ENCODE measurements around the gene C11orf97. TPM values are rescaled to one million over a fixed set of nuclear protein-coding genes. Genes with fewer than 3 reads are reported as not detected.

C11orf97 gene
- total and polyA plus RNA-seq, 9 of the 15 experiments (the other 6 are each of a cell fraction or from before 2014, with no cell fraction given), result not detected

GRCh38 chr11:94574193-94574961 is 62.1 kb downstream of the C11orf97 start (continued):
- TF ChIP-seq CEBPB (tag; IDR thresholded peaks at IDR 0.05) (peak; percentile 65; the same call in 1 of the 2 replicates), KLF1 (tag; IDR thresholded peaks at IDR 0.05) (no peak), TFAP4 (CRISPR knock-in tag; IDR thresholded peaks at IDR 0.05; ENCODE audit: borderline replicate concordance) (peak; percentile 47; the same call in 1 of the 2 replicates), ILK (tag; IDR thresholded peaks at IDR 0.05; ENCODE audit: borderline replicate concordance, low read depth) (no peak)
- TF ChIP-seq, protein P1, sequence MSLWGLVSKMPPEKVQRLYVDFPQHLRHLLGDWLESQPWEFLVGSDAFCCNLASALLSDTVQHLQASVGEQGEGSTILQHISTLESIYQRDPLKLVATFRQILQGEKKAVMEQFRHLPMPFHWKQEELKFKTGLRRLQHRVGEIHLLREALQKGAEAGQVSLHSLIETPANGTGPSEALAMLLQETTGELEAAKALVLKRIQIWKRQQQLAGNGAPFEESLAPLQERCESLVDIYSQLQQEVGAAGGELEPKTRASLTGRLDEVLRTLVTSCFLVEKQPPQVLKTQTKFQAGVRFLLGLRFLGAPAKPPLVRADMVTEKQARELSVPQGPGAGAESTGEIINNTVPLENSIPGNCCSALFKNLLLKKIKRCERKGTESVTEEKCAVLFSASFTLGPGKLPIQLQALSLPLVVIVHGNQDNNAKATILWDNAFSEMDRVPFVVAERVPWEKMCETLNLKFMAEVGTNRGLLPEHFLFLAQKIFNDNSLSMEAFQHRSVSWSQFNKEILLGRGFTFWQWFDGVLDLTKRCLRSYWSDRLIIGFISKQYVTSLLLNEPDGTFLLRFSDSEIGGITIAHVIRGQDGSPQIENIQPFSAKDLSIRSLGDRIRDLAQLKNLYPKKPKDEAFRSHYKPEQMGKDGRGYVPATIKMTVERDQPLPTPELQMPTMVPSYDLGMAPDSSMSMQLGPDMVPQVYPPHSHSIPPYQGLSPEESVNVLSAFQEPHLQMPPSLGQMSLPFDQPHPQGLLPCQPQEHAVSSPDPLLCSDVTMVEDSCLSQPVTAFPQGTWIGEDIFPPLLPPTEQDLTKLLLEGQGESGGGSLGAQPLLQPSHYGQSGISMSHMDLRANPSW (CRISPR knock-in tag; IDR thresholded peaks at IDR 0.05), result no peak

DNA sequence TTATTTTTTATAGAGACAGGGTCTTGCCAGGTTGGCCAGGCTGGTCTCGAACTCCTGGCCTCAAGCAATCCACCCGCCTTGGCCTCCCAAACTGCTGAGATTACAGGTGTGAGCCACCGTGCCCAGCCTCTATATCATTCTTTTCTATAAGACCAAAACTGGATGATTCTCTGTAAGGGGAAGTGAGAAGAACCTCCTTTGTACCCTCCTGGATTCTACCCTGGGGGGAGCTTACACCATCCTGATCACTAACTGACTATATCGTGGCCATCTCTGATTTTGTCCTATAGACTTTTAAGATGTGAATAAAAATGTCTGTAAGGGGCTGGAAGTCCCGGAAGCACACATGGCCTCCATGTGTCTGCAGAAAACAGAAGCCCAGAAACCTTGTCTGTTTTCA is 64.0 kb downstream of the C11orf97 start:
- intact Hi-C loops (cut with micrococcal nuclease) (no loop called here), in situ Hi-C loops (cut with MboI) (no loop called here)
- Histone ChIP-seq H3K4me2 (ENCODE audit: insufficient read depth, low read length) (no peak overlapping the region), H3K9me1 (ENCODE audit: control insufficient read depth, insufficient read depth, low read length) (no peaks in the 10 kb centered on the region), H3K9me3 (replicated peaks; ENCODE audit: control insufficient read depth, insufficient read depth, low read depth, low read length) (no peaks in the 10 kb centered on the region), H3K27ac (ENCODE audit: extremely low read depth, low read depth, low read length) (no peak overlapping the region), H3K4me3 (no peak overlapping the region), H3K27me3 (ENCODE audit: control insufficient read depth in 2 of 2, insufficient read depth in 2 of 2, low read length in 2 of 2) (no peaks in the 10 kb centered on the region; a peak in 2 of 5 replicates), H3K4me1 (replicated peaks in 1 of 2; ENCODE audit: control insufficient read depth in 2 of 2, insufficient read depth in 2 of 2, low read length in 2 of 2) (peaks cover 0 to 4% of the 10 kb centered on the region in 2 experiments; a peak in 3 of 5 replicates), H3K9ac (ENCODE audit: insufficient read depth in 1 of 2, low read depth in 2 of 2, low read length in 2 of 2) (no peak overlapping the region), H2AFZ (ENCODE audit: low read depth, low read length) (no peak overlapping the region), H4K20me1 (replicated peaks; ENCODE audit: control insufficient read depth, insufficient read depth, low read length) (no peaks in the 10 kb centered on the region), H3K79me2 (ENCODE audit: control insufficient read depth, insufficient read depth, low read length) (peaks cover 4% of the 10 kb centered on the region; the same call in 1 of the 3 replicates), H3K36me3 (ENCODE audit: control insufficient read depth, insufficient read depth, low read length) (0 out of 3 replicates have a peak, but pooled peaks cover 3% of the 10 kb centered on the region)
- BruUV-seq (replicated peaks), result no TSS peak
- 19% methylated on average over 5 of the region's 5 CpGs for WGBS (ENCODE audit: insufficient coverage, low coverage, missing lambda C conversion rate)
- CTCF ChIA-PET (ENCODE audit: low intra/inter-chr PET ratio), result no interaction called here
- POLR2A ChIA-PET, result interaction anchor here (0.6 kb wide), 1 partner anchor 1746 kb away, joined by 3 read pairs; no protein-coding TSS in a partner anchor
- no peak for DNase-seq (ENCODE audit: extremely low read depth in 1 of 4, low spot score in 3 of 4)
- no peak for ATAC-seq
- FAIRE-seq, result no peak
- TF ChIP-seq ZNF584 (CRISPR knock-in tag; IDR thresholded peaks at IDR 0.05; ENCODE audit: low read depth), result no peak
- TF ChIP-seq, protein P2, sequence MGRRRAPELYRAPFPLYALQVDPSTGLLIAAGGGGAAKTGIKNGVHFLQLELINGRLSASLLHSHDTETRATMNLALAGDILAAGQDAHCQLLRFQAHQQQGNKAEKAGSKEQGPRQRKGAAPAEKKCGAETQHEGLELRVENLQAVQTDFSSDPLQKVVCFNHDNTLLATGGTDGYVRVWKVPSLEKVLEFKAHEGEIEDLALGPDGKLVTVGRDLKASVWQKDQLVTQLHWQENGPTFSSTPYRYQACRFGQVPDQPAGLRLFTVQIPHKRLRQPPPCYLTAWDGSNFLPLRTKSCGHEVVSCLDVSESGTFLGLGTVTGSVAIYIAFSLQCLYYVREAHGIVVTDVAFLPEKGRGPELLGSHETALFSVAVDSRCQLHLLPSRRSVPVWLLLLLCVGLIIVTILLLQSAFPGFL (CRISPR knock-in tag; IDR thresholded peaks at IDR 0.05), result no peak
- TF ChIP-seq ZKSCAN8 (CRISPR knock-in tag; IDR thresholded peaks at IDR 0.05), result no peak
- TF ChIP-seq CBFA2T2 (conservative IDR thresholded peaks at IDR 0.05), result no peak
- TF ChIP-seq, protein P3, sequence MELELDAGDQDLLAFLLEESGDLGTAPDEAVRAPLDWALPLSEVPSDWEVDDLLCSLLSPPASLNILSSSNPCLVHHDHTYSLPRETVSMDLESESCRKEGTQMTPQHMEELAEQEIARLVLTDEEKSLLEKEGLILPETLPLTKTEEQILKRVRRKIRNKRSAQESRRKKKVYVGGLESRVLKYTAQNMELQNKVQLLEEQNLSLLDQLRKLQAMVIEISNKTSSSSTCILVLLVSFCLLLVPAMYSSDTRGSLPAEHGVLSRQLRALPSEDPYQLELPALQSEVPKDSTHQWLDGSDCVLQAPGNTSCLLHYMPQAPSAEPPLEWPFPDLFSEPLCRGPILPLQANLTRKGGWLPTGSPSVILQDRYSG (tag; conservative IDR thresholded peaks at IDR 0.05; ENCODE audit: low read depth), result no peak
- TF ChIP-seq, protein P4, sequence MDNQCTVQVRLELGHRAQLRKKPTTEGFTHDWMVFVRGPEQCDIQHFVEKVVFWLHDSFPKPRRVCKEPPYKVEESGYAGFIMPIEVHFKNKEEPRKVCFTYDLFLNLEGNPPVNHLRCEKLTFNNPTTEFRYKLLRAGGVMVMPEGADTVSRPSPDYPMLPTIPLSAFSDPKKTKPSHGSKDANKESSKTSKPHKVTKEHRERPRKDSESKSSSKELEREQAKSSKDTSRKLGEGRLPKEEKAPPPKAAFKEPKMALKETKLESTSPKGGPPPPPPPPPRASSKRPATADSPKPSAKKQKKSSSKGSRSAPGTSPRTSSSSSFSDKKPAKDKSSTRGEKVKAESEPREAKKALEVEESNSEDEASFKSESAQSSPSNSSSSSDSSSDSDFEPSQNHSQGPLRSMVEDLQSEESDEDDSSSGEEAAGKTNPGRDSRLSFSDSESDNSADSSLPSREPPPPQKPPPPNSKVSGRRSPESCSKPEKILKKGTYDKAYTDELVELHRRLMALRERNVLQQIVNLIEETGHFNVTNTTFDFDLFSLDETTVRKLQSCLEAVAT (IDR thresholded peaks at IDR 0.05), result no peak
- no peak for TF ChIP-seq LARP7 (IDR thresholded peaks at IDR 0.05)
